B cell (primary cell): ENCODE measurements around the gene LGALS4.
"Not testable (repeated sequence)": the region's sequence is repeated elsewhere in the genome, so short reads cannot be mapped to it uniquely, and the experiment has no call there.

Source experiments
- EZH2 ChIP-seq: IDR thresholded peaks from 2 replicates; pipeline ENCODE4 v1.6.1; 2012; ENCODE audit warnings: borderline replicate concordance, low read depth, mild to moderate bottlenecking, moderate library complexity, low read length; ENCODE audit not compliant: insufficient read depth, poor library complexity, severe bottlenecking
- TF ChIP-seq, protein P1 (sequence below): fragments of 200-600 bp; IDR thresholded peaks from one replicate; pipeline ENCODE4 v1.8.0; 2022; ENCODE audit warnings: antibody characterized with exemption, mild to moderate bottlenecking

DNA sequence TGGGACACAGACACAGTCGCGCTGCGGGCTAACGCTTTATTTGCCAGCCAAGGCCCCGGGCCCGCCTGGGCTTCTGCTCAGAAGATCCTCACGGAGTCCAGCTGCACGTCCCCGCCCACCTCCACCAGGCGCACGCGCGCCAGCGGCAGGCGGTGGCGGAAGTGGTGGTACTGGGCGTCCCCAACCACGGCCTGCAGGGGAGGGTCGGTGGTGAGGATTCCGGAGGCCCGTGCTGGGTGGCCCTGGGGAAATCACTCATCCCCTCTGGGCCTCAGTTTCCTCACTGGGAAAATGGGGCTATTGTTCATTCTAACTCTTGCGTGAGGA, 41.8 kb downstream of the LGALS4 start:
- TF ChIP-seq, protein P1, sequence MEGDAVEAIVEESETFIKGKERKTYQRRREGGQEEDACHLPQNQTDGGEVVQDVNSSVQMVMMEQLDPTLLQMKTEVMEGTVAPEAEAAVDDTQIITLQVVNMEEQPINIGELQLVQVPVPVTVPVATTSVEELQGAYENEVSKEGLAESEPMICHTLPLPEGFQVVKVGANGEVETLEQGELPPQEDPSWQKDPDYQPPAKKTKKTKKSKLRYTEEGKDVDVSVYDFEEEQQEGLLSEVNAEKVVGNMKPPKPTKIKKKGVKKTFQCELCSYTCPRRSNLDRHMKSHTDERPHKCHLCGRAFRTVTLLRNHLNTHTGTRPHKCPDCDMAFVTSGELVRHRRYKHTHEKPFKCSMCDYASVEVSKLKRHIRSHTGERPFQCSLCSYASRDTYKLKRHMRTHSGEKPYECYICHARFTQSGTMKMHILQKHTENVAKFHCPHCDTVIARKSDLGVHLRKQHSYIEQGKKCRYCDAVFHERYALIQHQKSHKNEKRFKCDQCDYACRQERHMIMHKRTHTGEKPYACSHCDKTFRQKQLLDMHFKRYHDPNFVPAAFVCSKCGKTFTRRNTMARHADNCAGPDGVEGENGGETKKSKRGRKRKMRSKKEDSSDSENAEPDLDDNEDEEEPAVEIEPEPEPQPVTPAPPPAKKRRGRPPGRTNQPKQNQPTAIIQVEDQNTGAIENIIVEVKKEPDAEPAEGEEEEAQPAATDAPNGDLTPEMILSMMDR: not testable (repeated sequence)
- TF ChIP-seq EZH2: not testable (repeated sequence)
